Limb (tissue), 2 donors: ENCODE data around the gene RRAGB.
"Not testable (repeated sequence)": the region's sequence is repeated elsewhere in the genome, so short reads cannot be mapped to it uniquely, and the experiment has no call there.

ENCODE experiments used
- DNase-seq, 2 donors: peaks; one replicate each; pipeline ENCODE4 v3.0.0-alpha.2; 2016; ENCODE audit errors: extremely low spot score in 2 of 2

RRAGB gene

DNA sequence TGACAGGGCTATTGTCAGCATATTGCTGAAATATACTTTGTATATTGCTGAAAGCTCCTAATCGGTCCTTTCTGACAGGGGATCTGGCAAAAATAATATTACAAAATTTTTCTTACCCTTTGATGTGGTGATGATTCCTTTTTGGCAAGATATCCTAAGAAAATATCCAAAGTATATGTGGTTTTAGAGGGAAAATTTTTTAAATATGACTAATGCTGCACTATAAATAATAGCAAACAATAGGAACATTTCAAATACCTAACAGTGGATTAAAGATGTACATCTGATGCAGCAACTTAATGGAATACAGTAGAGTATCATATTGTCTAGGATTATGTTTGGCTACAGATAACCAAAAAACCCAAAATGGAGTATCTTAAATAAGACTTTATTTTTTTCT, 49.6 kb downstream of the RRAGB start:
- DNase-seq: no peak

DNA sequence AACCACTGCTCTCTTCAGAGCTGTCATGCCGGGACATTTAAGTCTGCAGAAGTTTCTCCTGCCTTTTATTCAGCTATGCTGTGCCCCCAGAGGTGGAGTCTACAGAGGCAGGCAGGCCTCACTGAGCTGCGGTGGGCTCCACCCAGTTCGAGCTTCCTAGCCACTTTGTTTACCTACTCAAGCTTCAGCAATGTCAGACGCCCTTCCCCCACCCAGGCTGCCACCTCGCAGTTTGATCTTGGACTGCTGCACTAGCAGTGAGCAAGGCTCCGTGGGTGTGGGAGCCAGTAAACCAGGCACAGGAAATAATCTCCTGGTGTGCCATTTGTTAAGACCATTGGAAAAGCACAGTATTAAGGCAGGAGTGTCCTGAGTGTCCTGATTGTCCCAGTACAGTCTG, 56.9 kb downstream of the RRAGB start:
- not testable (repeated sequence) for DNase-seq

DNA sequence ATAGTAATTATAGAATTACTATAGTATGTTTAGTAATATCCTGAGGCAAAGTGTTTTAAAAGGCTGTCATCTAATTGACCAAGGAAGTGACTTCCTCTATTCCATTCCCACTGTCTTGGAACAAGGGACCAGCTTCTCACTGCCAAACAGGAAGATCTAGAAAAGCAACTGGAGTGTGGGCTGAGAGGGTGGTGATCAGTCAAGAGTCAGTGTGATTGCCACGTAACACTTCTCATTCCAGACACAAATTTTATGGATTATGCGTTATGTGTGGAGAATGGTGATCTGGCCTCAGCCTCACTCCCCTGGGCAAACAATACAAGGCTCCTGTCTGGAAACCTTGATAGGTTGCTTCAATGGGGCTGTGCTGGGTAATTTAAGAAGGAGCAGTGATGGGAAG, 60.0 kb downstream of the RRAGB start:
- no peak for DNase-seq

DNA sequence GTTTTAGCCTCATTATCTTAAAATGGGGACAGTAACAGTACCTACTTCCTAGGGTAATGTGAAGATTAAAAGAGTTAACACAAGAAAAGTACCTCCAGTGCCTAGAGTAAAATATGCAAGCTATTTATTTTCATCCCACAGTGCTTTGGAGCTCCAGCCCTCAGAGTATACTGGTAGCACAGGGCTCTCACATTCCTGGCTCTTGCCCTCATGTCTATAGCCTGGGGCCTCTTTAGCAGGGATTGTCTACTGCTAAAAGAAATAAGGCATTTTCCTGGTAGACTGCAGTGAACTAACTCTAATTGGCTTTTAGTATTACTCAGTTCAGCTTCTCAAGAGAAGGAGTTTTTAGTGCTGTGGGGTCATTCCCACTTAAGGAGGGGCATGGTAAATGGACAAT, 60.8 kb downstream of the RRAGB start:
- DNase-seq: no peak

DNA sequence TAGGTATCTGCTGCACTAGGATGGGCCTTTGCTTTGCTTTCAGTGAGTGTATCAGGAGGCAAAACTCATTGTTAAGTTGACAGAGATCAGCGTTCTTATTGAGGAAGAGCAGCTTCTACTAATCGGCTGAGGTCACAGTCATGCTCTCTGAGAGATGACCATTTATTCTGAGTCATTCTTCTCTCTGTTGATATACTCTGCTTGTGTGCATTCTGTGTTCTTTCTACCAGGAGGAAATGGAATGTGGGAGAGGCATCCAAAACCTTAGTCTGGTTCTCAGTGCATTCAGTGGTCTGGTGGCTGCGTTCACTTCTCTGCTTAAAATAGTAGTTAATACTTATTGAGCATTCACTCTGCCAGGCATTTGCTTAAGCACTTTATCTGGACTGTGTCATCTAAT, 66.2 kb downstream of the RRAGB start:
- no peak for DNase-seq

DNA sequence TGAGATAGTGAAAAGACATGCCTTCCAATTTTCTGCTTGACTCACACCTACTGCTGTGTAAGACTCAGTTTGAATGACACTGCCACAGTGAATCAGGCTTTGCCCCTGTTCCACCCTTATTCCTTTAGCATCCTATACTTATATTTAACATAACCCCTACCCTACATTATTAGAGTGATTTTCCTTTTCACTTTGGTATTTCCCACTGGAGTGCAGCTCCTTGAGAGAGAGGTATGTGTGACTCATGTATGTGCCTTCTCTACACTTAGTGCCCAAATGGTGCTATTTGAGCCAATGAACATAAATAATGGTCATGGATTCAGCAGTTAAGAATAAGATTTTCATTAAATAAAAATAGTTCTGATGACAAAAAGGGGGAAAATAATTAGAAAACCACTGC, 69.5 kb downstream of the RRAGB start:
- DNase-seq: no peak

DNA sequence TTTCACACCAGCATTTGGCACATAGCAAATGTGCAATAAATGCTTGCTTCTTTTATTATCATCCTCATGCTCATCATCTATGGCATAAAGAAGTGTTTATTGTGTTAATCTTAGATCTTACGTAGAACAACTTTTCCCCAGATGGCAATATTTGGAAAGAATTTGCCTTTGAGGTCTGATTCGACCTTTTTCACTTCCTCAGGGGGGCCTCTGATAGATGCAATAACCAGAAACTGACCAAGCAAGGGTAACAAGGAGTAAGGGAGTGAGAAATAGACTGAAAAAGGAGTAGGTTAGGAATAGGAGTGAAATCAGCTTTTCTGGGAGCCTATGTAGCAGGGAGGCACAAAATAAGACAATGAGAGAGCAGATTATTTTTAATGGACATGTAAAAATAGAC, 70.2 kb downstream of the RRAGB start:
- DNase-seq: no peak

DNA sequence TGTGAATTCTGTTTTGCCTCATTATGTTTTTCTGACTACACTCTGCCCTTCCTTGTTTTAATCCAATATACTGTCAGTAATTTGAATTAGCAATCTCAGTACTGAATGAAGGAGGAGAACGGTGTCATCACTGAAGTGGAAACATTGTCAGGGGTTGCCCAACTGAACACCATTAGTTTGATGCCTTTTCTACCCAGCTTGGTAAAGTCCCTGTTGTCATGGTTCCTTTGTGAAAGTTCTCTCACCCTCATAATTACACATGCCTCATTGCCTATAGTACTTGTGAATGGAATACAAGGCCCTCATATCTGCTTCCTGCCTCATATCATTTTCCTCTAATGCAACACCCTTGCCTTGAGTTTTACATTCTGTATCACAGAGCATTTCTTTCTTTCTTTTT, 76.9 kb downstream of the RRAGB start:
- DNase-seq: no peak

DNA sequence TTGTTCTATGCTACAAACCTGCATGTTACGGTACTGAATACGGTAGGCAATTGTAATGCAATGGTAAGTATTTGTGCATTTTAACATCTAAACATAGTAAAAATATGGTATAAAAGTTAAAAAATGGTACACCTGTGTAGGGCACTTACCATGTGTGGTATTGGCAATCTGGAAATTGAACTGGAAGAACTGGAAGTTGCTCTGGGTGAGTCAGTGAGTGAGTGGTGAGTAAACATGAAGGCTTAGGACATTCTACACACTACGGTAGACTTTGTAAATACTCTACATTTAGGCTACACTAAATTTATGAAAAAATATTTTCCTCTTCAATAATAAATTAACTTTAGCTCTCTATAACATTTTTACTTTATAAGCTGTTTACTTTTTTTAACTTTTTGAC, 78.9 kb downstream of the RRAGB start:
- DNase-seq: no peak

DNA sequence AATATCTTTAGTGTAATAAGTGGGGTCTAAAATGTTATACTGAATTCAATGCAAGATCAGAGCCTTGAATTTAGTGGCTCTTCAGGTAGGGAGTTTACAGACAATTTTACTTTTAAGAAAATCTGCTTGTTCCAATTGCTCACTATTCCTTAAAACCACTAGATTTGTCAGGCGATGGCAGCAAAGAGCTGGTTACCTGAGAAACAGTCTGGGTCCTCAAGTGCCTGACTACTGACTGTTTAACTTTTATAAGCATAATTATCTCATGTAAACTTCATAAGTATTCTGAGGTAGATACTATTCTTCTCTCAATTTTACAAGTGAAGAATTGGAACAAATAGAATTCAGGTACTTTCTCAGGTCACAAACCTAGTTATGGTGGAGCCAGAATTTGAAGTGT, 84.3 kb downstream of the RRAGB start:
- DNase-seq: no peak
